SK-N-MC (cell line): ENCODE results near the gene DCHS1.

ENCODE experiments used
- EZH2 ChIP-seq: fragments of 200-600 bp; sonication (generic); IDR thresholded peaks from one replicate; pipeline ENCODE4 v1.6.1; 2017; ENCODE audit warnings: antibody characterized with exemption
- FOXP2 ChIP-seq: optimal IDR thresholded peaks from 2 replicates; pipeline ENCODE3; 2011; ENCODE audit warnings: mild to moderate bottlenecking, moderate library complexity; ENCODE audit not compliant: insufficient read depth; ENCODE audit errors: extremely low read length, control extremely low read depth
- POLR2AphosphoS5 ChIP-seq: IDR thresholded peaks from 2 replicates; pipeline ENCODE4 v1.6.1; 2012; ENCODE audit warnings: mild to moderate bottlenecking, low read depth, low read length, borderline replicate concordance

DNA sequence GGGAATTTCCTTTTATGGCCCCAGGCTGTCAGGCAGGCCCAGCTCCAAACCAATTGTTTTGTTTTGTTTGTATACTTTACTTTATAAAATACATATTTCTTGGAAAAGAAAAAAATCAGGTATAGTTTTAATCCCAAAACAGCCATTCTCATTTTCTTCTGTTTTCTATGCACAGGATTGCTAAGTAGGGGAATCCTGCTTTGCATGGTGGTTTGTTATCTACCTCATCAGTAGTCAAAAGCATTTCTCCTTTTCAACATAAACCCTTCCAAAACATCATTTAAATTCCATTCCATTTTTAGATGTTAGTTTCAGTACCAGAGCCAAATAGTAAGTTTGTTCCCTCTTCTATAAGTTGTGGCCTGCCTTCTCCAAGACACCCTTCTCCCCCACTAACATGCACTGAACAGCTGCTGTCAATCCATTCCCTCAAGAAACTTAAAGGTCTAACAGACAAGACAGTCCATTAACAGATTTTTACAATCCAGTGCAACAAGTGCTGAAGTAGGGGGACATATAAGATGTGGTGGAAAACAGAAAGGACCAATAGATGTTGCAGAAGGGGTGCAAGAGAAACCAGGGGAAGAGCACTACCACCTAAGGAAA is 48.3 kb downstream of the DCHS1 start:
- no peak for TF ChIP-seq POLR2AphosphoS5
- no peak for TF ChIP-seq EZH2
- no peak for TF ChIP-seq FOXP2
